Kidney (tissue), 14 donors: ENCODE measurements around the gene SNRPA1. TPM values are rescaled to one million over a fixed set of nuclear protein-coding genes. Genes with fewer than 3 reads are reported as not detected.
"Not testable (repeated sequence)": the region's sequence is repeated elsewhere in the genome, so short reads cannot be mapped to it uniquely, and the experiment has no call there.

Experiments used
- DNase-seq, 5 donors: peaks; one replicate each; pipeline ENCODE4 v3.0.0-alpha.2; 2013 to 2020
- FAIRE-seq: peaks from 2 replicates; lab custom pipeline; 2012; peaks lifted over from hg19 to GRCh38; lab: Jason Lieb, UNC
- H3K27ac ChIP-seq, 2 donors: one replicate each; pipeline ENCODE4 v1.7.0; 2013; ENCODE audit warnings: low read depth in 2 of 2, low read length in 2 of 2, inconsistent platforms in 1 of 2
- H3K27me3 ChIP-seq: one replicate; pipeline ENCODE4 v1.7.1; 2013; ENCODE audit warnings: low read length, inconsistent platforms; ENCODE audit not compliant: control insufficient read depth, insufficient read depth
- H3K36me3 ChIP-seq, 3 donors: one replicate each; pipeline versions ENCODE4 v1.7.0 to v1.7.1; 2013; ENCODE audit warnings: low read length in 3 of 3, control low read depth in 1 of 3, inconsistent platforms in 1 of 3; ENCODE audit not compliant: insufficient read depth in 3 of 3, control insufficient read depth in 2 of 3
- H3K4me1 ChIP-seq, 3 donors: one replicate each; pipeline versions ENCODE4 v1.7.0 to v1.7.1; 2013; ENCODE audit warnings: low read length in 3 of 3, inconsistent platforms in 1 of 3, low read depth in 1 of 3; ENCODE audit not compliant: control insufficient read depth in 2 of 3, insufficient read depth in 2 of 3
- H3K4me3 ChIP-seq, 3 donors: one replicate each; pipeline versions ENCODE4 v1.7.0 to v1.8.1; 2013; ENCODE audit warnings: low read length in 3 of 3, control low read depth in 1 of 3, inconsistent platforms in 1 of 3
- H3K9ac ChIP-seq, 3 donors: one replicate each; pipeline versions ENCODE4 v1.7.0 to v1.7.1; 2013; ENCODE audit warnings: low read length in 3 of 3, control low read depth in 1 of 3, inconsistent platforms in 1 of 3
- H3K9me3 ChIP-seq, 3 donors: one replicate each; pipeline versions ENCODE4 v1.7.0 to v1.7.1; 2013; ENCODE audit warnings: low read length in 3 of 3, control low read depth in 1 of 3, inconsistent platforms in 1 of 3; ENCODE audit not compliant: control insufficient read depth in 2 of 3, insufficient read depth in 1 of 3
- intact Hi-C: fragments of 100-400 bp; cut with DNase I; formaldehyde crosslinking; loops from one replicate; pipeline ENCODE4 v1.11.1; 2022
- polyA plus RNA-seq: library from polyadenylated mRNA; stranded (reverse); fragments of 350-450 nt; fragmentation: Illumina TruSeq; extraction: RNeasy Lipid Tissue Mini Kit (QIAGEN cat#74804); gene quantifications from one replicate; pipeline ENCODE4 v1.2.3, GENCODE V29; 2014; ENCODE audit warnings: low read depth, low replicate concordance; ENCODE audit not compliant: insufficient read depth
- total RNA-seq: library from RNA; stranded (reverse); fragmentation: NEBNext Ultra II Directional; extraction: Animal tissue kit (Norgen Biotek cat#: 25700); gene quantifications from one replicate; pipeline ENCODE4 v1.2.1, GENCODE V29; 2021
- TF ChIP-seq, protein P1 (sequence below): IDR thresholded peaks from 3 replicates; pipeline ENCODE4 v1.5.1; 2012; ENCODE audit warnings: mild to moderate bottlenecking, moderate library complexity, borderline replicate concordance; ENCODE audit not compliant: insufficient read depth; ENCODE audit errors: extremely low read depth
- donor health status: control.
- donor health status: control.
- donor health status: control.
- donor health status: control.
- donor health status: control.
- donor health status: DM: yes; HTN: yes; CAD: no.
- donor health status: Normal renal cell carcinoma (clear cell type).

SNRPA1 gene
- total and polyA plus RNA-seq, 2 donors from 2014 or later = 40.0 to 44.9 TPM

DNA sequence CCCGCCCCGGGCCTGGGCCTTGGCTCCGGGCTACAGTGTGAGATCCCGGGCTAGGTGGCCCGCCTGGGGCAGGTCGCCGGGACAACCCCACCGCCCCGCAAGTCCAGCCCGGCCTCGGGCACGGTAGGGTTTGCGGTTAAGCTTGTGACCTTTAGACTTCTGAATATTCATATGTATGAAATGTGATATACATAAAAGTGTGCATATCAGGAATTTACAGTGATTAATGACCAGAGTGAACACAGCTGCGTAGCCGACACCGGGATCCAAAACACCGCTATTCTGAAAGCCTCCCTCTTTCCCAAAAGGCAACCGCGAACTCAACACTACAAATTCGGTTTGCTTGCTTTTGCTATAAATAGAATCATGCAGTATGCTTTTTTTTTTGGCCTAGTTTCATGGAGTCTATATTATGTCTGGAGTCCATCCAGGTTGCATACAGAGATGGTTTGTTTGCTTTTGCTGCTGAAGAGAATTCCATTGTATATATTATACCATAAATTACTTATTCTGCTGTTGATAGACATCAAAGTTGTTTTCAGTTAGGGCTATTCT, 636 bp upstream of the SNRPA1 start:
- H3K36me3 ChIP-seq = no peaks in the 10 kb centered on the region
- FAIRE-seq = no peak
- intact Hi-C loops = no loop called here
- peak overlapping the region; percentile 6 to 85 for H3K27ac ChIP-seq
- H3K4me3 ChIP-seq = peak overlapping the region; percentile 95 to 98 (median 96)
- no peaks in the 10 kb centered on the region for H3K27me3 ChIP-seq
- TF ChIP-seq, protein P1, sequence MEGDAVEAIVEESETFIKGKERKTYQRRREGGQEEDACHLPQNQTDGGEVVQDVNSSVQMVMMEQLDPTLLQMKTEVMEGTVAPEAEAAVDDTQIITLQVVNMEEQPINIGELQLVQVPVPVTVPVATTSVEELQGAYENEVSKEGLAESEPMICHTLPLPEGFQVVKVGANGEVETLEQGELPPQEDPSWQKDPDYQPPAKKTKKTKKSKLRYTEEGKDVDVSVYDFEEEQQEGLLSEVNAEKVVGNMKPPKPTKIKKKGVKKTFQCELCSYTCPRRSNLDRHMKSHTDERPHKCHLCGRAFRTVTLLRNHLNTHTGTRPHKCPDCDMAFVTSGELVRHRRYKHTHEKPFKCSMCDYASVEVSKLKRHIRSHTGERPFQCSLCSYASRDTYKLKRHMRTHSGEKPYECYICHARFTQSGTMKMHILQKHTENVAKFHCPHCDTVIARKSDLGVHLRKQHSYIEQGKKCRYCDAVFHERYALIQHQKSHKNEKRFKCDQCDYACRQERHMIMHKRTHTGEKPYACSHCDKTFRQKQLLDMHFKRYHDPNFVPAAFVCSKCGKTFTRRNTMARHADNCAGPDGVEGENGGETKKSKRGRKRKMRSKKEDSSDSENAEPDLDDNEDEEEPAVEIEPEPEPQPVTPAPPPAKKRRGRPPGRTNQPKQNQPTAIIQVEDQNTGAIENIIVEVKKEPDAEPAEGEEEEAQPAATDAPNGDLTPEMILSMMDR = no peak
- peaks cover 4 to 12% (median 8%) of the 10 kb centered on the region in 3 donors for H3K4me1 ChIP-seq
- peak in 2 of 5 donors; percentile 60 to 72 for DNase-seq
- peak overlapping the region; percentile 74 to 92 (median 75) for H3K9ac ChIP-seq
- H3K9me3 ChIP-seq = no peaks in the 10 kb centered on the region

DNA sequence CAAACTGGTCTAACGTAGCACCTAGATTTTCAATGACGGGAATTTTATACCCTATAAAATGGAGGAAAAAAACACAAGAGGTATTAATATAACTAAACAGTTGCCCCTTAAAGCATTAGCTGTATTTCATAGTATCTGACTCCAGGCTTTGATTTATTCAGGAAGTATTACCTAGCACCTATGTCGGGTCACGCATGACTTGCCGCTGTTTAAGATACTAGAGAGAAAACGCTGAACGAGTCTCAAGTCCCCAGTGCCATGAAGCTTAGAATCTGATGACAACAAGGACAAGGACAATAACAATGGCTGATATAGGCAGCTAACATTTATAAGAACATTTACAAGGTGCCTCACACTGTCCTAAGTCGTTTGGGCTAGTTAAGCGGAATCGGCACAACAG, 1.9 kb downstream of the SNRPA1 start:
- Histone ChIP-seq H3K4me1 (peaks cover 4 to 12% (median 8%) of the 10 kb centered on the region in 3 donors), H3K36me3 (no peaks in the 10 kb centered on the region), H3K9ac (peak overlapping the region in 1 of 3 donors; percentile 32), H3K27ac (no peak overlapping the region), H3K9me3 (no peaks in the 10 kb centered on the region), H3K27me3 (no peaks in the 10 kb centered on the region), H3K4me3 (peak overlapping the region; percentile 33 to 99 (median 98))
- DNase-seq (peak in 3 of 5 donors; percentile 25 to 34 (median 27)), FAIRE-seq (no peak)
- TF ChIP-seq, protein P1 = no peak
- intact Hi-C loops = no loop called here

GRCh38 chr15:101288905-101289513, 6.0 kb downstream of the SNRPA1 start:
- DNase-seq (peak in 2 of 5 donors; percentile 21 to 50), FAIRE-seq (no peak)
- Histone ChIP-seq H3K27ac (no peak overlapping the region), H3K36me3 (peaks cover 7 to 18% (median 13%) of the 10 kb centered on the region in 3 donors), H3K4me3 (no peak overlapping the region), H3K9me3 (no peaks in the 10 kb centered on the region), H3K9ac (no peak overlapping the region), H3K27me3 (no peaks in the 10 kb centered on the region), H3K4me1 (peaks cover 0 to 8% (median 7%) of the 10 kb centered on the region in 3 donors)
- intact Hi-C loops = no loop called here
- TF ChIP-seq, protein P1 = peak; percentile 25

- H3K4me1 ChIP-seq = not testable (repeated sequence)
Observed at GRCh38 chr15:101287342-101287741, 7.7 kb downstream of the SNRPA1 start.

More at GRCh38 chr15:101287342-101287741, 7.7 kb downstream of the SNRPA1 start:
- H3K27ac ChIP-seq, FAIRE-seq, intact Hi-C loops, H3K9ac ChIP-seq, DNase-seq, H3K9me3 ChIP-seq, H3K27me3 ChIP-seq, H3K4me3 ChIP-seq: not testable (repeated sequence)
- peaks cover 7 to 24% (median 20%) of the 10 kb centered on the region in 3 donors for H3K36me3 ChIP-seq
